WTC11 (cell line): ENCODE data around the gene KLHDC4. TPM values are rescaled to one million over a fixed set of nuclear protein-coding genes. Genes with fewer than 3 reads are reported as not detected.
"Not testable (repeated sequence)": the region's sequence is repeated elsewhere in the genome, so short reads cannot be mapped to it uniquely, and the experiment has no call there.

Experiments
- ATAC-seq: fragments of 200-7000 bp; cut with Tn5 transposase; 2 replicates; pipeline ENCODE4 v1.10.0; 2021; ENCODE audit warnings: mild to moderate bottlenecking, moderate library complexity
- CTCF ChIA-PET: fragments of 300-600 bp; sonication (Branson Sonifier 250); formaldehyde crosslinking; loops from one replicate; lab custom pipeline; 2021; ENCODE audit warnings: antibody characterized with exemption; lab: Charles Lee
- POLR2A ChIA-PET: fragments of 350-600 bp; sonication (Branson Sonifier 250); formaldehyde crosslinking; loops from one replicate; lab custom pipeline; 2021; ENCODE audit warnings: antibody characterized with exemption; lab: Charles Lee
- DNase-seq: peaks from one replicate; pipeline ENCODE4 v3.0.0; 2021; ENCODE audit warnings: low spot score
- H3K27ac Mint-ChIP-seq: 2 replicates; pipeline ENCODE4 v1.8.0; 2021; ENCODE audit warnings: mixed read lengths
- H3K27me3 Mint-ChIP-seq: 2 replicates; pipeline ENCODE4 v1.8.0; 2021; ENCODE audit warnings: low read depth, mild to moderate bottlenecking, moderate library complexity, mixed read lengths
- H3K36me3 Mint-ChIP-seq: 2 replicates; pipeline ENCODE4 v1.8.0; 2021; ENCODE audit warnings: mixed read lengths
- H3K4me1 Mint-ChIP-seq: 2 replicates; pipeline ENCODE4 v1.8.0; 2022; ENCODE audit warnings: mixed read lengths
- H3K4me3 Mint-ChIP-seq: 2 replicates; pipeline ENCODE4 v1.8.0; 2021; ENCODE audit warnings: mild to moderate bottlenecking, moderate library complexity, mixed read lengths
- H3K9me3 Mint-ChIP-seq: 2 replicates; pipeline ENCODE4 v1.8.0; 2021; ENCODE audit warnings: mixed read lengths
- ELF4 ChIP-seq: sonication (generic); formaldehyde crosslinking; IDR thresholded peaks from 2 replicates; pipeline ENCODE4 v1.8.1; 2022; ENCODE audit warnings: low read depth, mild to moderate bottlenecking, moderate library complexity, missing genetic modification reagents
- EMX1 ChIP-seq: fragments of 250-450 bp; sonication (Bioruptor Pico); IDR thresholded peaks from 2 replicates; pipeline ENCODE4 v1.8.0; 2021; ENCODE audit warnings: mild to moderate bottlenecking
- FOXP1 ChIP-seq: sonication (generic); formaldehyde crosslinking; IDR thresholded peaks from 2 replicates; pipeline ENCODE4 v1.8.0; 2022; ENCODE audit warnings: missing genetic modification reagents, mild to moderate bottlenecking, moderate library complexity, borderline replicate concordance
- HMGA2 ChIP-seq: fragments of 250-450 bp; sonication (Bioruptor Pico); IDR thresholded peaks from 2 replicates; pipeline ENCODE4 v1.4.0; 2021; ENCODE audit warnings: mild to moderate bottlenecking, moderate library complexity
- IRF2 ChIP-seq: sonication (generic); formaldehyde crosslinking; IDR thresholded peaks from 2 replicates; pipeline ENCODE4 v1.8.0; 2022; ENCODE audit warnings: low read depth, missing genetic modification reagents, borderline replicate concordance
- JUN ChIP-seq: sonication (generic); formaldehyde crosslinking; IDR thresholded peaks from 2 replicates; pipeline ENCODE4 v1.8.0; 2023; ENCODE audit warnings: mild to moderate bottlenecking, missing genetic modification reagents
- NR3C1 ChIP-seq: sonication (generic); formaldehyde crosslinking; conservative IDR thresholded peaks from 2 replicates; pipeline ENCODE4 v1.8.1; 2023; ENCODE audit warnings: low read depth, mild to moderate bottlenecking, missing genetic modification reagents
- SP1 ChIP-seq: sonication (generic); formaldehyde crosslinking; conservative IDR thresholded peaks from 2 replicates; pipeline ENCODE4 v1.8.1; 2022; ENCODE audit warnings: missing genetic modification reagents
- STAT6 ChIP-seq: sonication (generic); formaldehyde crosslinking; conservative IDR thresholded peaks from 2 replicates; pipeline ENCODE4 v1.8.1; 2023; ENCODE audit warnings: mild to moderate bottlenecking, low read depth, missing genetic modification reagents, moderate library complexity
- ZMAT4 ChIP-seq: fragments of 250-450 bp; sonication (Bioruptor Pico); IDR thresholded peaks from 2 replicates; pipeline ENCODE4 v1.9.0; 2021; ENCODE audit warnings: mild to moderate bottlenecking
- ZNF396 ChIP-seq: fragments of 250-450 bp; sonication (Bioruptor Pico); IDR thresholded peaks from 2 replicates; pipeline ENCODE4 v1.8.0; 2021; ENCODE audit warnings: mild to moderate bottlenecking, moderate library complexity, borderline replicate concordance
- ZNF671 ChIP-seq: fragments of 250-450 bp; sonication (Bioruptor Pico); IDR thresholded peaks from 2 replicates; pipeline ENCODE4 v1.8.0; 2021; ENCODE audit warnings: mild to moderate bottlenecking
- total RNA-seq: library from RNA; stranded (reverse); gene quantifications from 3 replicates; pipeline ENCODE4 v1.2.3, GENCODE V29; 2021
- TF ChIP-seq, protein P1 (sequence below): sonication (generic); formaldehyde crosslinking; IDR thresholded peaks from 2 replicates; pipeline ENCODE4 v1.8.0; 2023; ENCODE audit warnings: mild to moderate bottlenecking, missing genetic modification reagents
- TF ChIP-seq, protein P2 (sequence below): sonication (generic); formaldehyde crosslinking; IDR thresholded peaks from 2 replicates; pipeline ENCODE4 v1.8.1; 2022; ENCODE audit warnings: missing genetic modification reagents, borderline replicate concordance
- TF ChIP-seq, protein P3 (sequence below): sonication (generic); formaldehyde crosslinking; IDR thresholded peaks from 2 replicates; pipeline ENCODE4 v1.8.1; 2023; ENCODE audit warnings: mild to moderate bottlenecking, missing genetic modification reagents

The KLHDC4 gene
- total RNA-seq, 1 experiment from 2014 or later, result 63.6 TPM

- peaks cover 52% of the 10 kb centered on the region for H3K36me3 Mint-ChIP-seq
- no peak for ATAC-seq
- 0 out of 2 replicates have a peak, but pooled peaks cover 3% of the 10 kb centered on the region for H3K4me1 Mint-ChIP-seq
- no peak overlapping the region for H3K4me3 Mint-ChIP-seq
- ChIA-PET POLR2A (interaction anchor here (0.6 kb wide), 1 partner anchor 13 kb away, joined by 5 read pairs; no protein-coding TSS in a partner anchor), CTCF (interaction anchor here (1.7 kb wide), 1 partner anchor 64 kb away, joined by 5 read pairs; no protein-coding TSS in a partner anchor)
- TF ChIP-seq STAT6 (CRISPR knock-in tag) (no peak), ZNF671 (CRISPR knock-in tag) (no peak), ZMAT4 (CRISPR knock-in tag) (no peak), HMGA2 (CRISPR knock-in tag) (no peak)
- TF ChIP-seq, protein P1, sequence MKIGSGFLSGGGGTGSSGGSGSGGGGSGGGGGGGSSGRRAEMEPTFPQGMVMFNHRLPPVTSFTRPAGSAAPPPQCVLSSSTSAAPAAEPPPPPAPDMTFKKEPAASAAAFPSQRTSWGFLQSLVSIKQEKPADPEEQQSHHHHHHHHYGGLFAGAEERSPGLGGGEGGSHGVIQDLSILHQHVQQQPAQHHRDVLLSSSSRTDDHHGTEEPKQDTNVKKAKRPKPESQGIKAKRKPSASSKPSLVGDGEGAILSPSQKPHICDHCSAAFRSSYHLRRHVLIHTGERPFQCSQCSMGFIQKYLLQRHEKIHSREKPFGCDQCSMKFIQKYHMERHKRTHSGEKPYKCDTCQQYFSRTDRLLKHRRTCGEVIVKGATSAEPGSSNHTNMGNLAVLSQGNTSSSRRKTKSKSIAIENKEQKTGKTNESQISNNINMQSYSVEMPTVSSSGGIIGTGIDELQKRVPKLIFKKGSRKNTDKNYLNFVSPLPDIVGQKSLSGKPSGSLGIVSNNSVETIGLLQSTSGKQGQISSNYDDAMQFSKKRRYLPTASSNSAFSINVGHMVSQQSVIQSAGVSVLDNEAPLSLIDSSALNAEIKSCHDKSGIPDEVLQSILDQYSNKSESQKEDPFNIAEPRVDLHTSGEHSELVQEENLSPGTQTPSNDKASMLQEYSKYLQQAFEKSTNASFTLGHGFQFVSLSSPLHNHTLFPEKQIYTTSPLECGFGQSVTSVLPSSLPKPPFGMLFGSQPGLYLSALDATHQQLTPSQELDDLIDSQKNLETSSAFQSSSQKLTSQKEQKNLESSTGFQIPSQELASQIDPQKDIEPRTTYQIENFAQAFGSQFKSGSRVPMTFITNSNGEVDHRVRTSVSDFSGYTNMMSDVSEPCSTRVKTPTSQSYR, result no peak
- TF ChIP-seq, protein P2, sequence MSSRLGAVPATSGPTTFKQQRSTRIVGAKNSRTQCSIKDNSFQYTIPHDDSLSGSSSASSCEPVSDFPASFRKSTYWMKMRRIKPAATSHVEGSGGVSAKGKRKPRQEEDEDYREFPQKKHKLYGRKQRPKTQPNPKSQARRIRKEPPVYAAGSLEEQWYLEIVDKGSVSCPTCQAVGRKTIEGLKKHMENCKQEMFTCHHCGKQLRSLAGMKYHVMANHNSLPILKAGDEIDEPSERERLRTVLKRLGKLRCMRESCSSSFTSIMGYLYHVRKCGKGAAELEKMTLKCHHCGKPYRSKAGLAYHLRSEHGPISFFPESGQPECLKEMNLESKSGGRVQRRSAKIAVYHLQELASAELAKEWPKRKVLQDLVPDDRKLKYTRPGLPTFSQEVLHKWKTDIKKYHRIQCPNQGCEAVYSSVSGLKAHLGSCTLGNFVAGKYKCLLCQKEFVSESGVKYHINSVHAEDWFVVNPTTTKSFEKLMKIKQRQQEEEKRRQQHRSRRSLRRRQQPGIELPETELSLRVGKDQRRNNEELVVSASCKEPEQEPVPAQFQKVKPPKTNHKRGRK (CRISPR knock-in tag), result no peak
- no peak for DNase-seq
- H3K27ac Mint-ChIP-seq, result peak overlapping the region; percentile 70; the same call in 1 of the 2 replicates
- H3K27me3 Mint-ChIP-seq, result no peaks in the 10 kb centered on the region
- H3K9me3 Mint-ChIP-seq, result peaks cover 10% of the 10 kb centered on the region; the same call in 1 of the 2 replicates
Measured at GRCh38 chr16:87721622-87722585, 43.9 kb downstream of the KLHDC4 start.

- ChIA-PET POLR2A (no interaction called here), CTCF (interaction anchor here (0.8 kb wide), 1 partner anchor 19 kb away, joined by 3 read pairs; no protein-coding TSS in a partner anchor)
- no peak for TF ChIP-seq NR3C1 (CRISPR knock-in tag)
- TF ChIP-seq SP1 (CRISPR knock-in tag), result no peak
- no peak for TF ChIP-seq FOXP1 (CRISPR knock-in tag)
- TF ChIP-seq STAT6 (CRISPR knock-in tag), result no peak
- no peak for TF ChIP-seq EMX1
- no peak for TF ChIP-seq IRF2 (CRISPR knock-in tag)
- TF ChIP-seq, protein P3, sequence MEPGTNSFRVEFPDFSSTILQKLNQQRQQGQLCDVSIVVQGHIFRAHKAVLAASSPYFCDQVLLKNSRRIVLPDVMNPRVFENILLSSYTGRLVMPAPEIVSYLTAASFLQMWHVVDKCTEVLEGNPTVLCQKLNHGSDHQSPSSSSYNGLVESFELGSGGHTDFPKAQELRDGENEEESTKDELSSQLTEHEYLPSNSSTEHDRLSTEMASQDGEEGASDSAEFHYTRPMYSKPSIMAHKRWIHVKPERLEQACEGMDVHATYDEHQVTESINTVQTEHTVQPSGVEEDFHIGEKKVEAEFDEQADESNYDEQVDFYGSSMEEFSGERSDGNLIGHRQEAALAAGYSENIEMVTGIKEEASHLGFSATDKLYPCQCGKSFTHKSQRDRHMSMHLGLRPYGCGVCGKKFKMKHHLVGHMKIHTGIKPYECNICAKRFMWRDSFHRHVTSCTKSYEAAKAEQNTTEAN (CRISPR knock-in tag), result no peak
- TF ChIP-seq ZNF396 (CRISPR knock-in tag), result no peak
- no peak for TF ChIP-seq JUN (CRISPR knock-in tag)
- TF ChIP-seq ELF4 (CRISPR knock-in tag), result no peak
- Mint-ChIP-seq H3K36me3 (peaks cover 51% of the 10 kb centered on the region), H3K4me3 (no peak overlapping the region), H3K27ac (no peak overlapping the region), H3K4me1 (0 out of 2 replicates have a peak, but pooled peaks cover 3% of the 10 kb centered on the region), H3K27me3 (no peaks in the 10 kb centered on the region), H3K9me3 (peaks cover 10% of the 10 kb centered on the region; the same call in 1 of the 2 replicates)
- DNase-seq (no peak), ATAC-seq (no peak)
Measured at GRCh38 chr16:87720446-87720845, 45.3 kb downstream of the KLHDC4 start.

GRCh38 chr16:87718831-87719230 lies 47.0 kb downstream of the KLHDC4 start:
- peaks cover 10% of the 10 kb centered on the region; the same call in 1 of the 2 replicates for H3K9me3 Mint-ChIP-seq
- 0 out of 2 replicates have a peak overlapping the region, but pooled peaks have one; percentile 36 for H3K27ac Mint-ChIP-seq
- H3K4me1 Mint-ChIP-seq, H3K4me3 Mint-ChIP-seq, DNase-seq, CTCF ChIA-PET, H3K27me3 Mint-ChIP-seq, ATAC-seq, POLR2A ChIA-PET: not testable (repeated sequence)
- H3K36me3 Mint-ChIP-seq, result peaks cover 57% of the 10 kb centered on the region
